NB4 (cell line): Measurements from ENCODE around the gene SNTB2.

Source experiments
- DNase-seq: peaks from one replicate; pipeline ENCODE4 v3.0.0; 2010; ENCODE audit warnings: low read depth
- H3K4me3 ChIP-seq: one replicate; pipeline ENCODE4 v1.5.1; 2011; ENCODE audit warnings: mild to moderate bottlenecking, low read depth, low read length, moderate library complexity
- MAX ChIP-seq: IDR thresholded peaks from 2 replicates; pipeline ENCODE4 v1.6.1; 2011; ENCODE audit warnings: low read depth, low read length
- MYC ChIP-seq: IDR thresholded peaks from 2 replicates; pipeline ENCODE4 v1.6.1; 2011; ENCODE audit warnings: low read depth, low read length
- POLR2A ChIP-seq: IDR thresholded peaks from 2 replicates; pipeline ENCODE4 v1.6.1; 2011; ENCODE audit warnings: mild to moderate bottlenecking; ENCODE audit not compliant: insufficient read length; ENCODE audit errors: extremely low read depth
- TF ChIP-seq, protein P1 (sequence below): IDR thresholded peaks from one replicate; pipeline ENCODE4 v1.5.1; 2012; ENCODE audit warnings: low read depth, low read length

SNTB2 gene

GRCh38 chr16:69270831-69271230, 83.9 kb downstream of the SNTB2 start:
- DNase-seq: no peak
- H3K4me3 ChIP-seq: no peak overlapping the region
- no peak for TF ChIP-seq MAX
- TF ChIP-seq MYC: no peak
- no peak for TF ChIP-seq POLR2A
- TF ChIP-seq, protein P1, sequence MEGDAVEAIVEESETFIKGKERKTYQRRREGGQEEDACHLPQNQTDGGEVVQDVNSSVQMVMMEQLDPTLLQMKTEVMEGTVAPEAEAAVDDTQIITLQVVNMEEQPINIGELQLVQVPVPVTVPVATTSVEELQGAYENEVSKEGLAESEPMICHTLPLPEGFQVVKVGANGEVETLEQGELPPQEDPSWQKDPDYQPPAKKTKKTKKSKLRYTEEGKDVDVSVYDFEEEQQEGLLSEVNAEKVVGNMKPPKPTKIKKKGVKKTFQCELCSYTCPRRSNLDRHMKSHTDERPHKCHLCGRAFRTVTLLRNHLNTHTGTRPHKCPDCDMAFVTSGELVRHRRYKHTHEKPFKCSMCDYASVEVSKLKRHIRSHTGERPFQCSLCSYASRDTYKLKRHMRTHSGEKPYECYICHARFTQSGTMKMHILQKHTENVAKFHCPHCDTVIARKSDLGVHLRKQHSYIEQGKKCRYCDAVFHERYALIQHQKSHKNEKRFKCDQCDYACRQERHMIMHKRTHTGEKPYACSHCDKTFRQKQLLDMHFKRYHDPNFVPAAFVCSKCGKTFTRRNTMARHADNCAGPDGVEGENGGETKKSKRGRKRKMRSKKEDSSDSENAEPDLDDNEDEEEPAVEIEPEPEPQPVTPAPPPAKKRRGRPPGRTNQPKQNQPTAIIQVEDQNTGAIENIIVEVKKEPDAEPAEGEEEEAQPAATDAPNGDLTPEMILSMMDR: no peak

DNA sequence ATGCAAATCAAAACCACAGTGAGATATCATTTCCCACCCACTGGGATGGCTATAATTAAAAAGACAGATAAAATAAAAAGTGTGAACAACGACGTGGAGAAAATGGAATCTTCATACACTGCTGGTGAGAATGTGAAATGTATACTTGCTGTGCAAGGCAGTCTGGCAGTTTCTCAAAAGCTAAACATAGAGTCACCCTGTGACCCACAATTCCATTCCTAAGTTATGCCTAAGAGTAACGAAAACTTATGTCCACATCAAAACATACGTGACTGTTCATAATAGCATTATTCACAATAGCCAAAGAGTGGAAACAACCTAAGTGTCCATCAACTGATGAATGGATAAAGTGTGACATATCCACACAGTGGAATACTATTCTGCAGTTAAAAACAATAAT, 86.0 kb downstream of the SNTB2 start:
- no peak overlapping the region for H3K4me3 ChIP-seq
- TF ChIP-seq POLR2A (no peak), MAX (no peak), MYC (no peak)
- TF ChIP-seq, protein P1: no peak
- DNase-seq: no peak

DNA sequence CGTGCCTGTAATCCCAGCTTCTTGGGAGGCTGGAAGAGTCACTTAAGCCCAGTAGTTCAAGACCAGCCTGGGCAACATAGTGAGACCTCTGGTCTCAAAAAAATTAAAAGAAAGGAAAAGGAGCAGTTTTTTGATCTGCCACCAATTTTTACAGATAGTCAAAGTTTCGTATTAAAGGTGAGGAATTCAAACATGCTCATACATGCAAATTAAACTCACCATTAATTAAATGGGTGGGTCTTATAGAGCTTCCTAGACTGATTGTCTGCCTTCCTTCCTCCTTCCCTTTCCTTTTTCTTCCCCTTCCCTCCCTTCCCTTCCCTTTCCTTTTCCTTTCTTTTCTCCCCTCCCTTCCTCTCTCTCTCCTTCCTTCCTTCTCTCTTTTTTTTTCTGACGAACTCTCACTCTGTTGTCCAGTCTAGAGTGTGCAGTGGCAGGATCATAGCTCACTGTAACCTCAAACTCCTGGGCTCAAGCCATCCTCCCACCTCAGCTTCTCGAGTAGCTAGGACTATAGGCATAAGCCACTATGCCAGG, 87.8 kb downstream of the SNTB2 start:
- TF ChIP-seq MAX (no peak), POLR2A (no peak), MYC (no peak)
- TF ChIP-seq, protein P1: no peak
- no peak for DNase-seq
- H3K4me3 ChIP-seq: no peak overlapping the region

- H3K4me3 ChIP-seq: no peak overlapping the region
- TF ChIP-seq MYC: no peak
- no peak for TF ChIP-seq MAX
- TF ChIP-seq, protein P1: no peak
- no peak for DNase-seq
Measured at GRCh38 chr16:69276148-69277115, 89.5 kb downstream of the SNTB2 start.

- DNase-seq: no peak
Measured at GRCh38 chr16:69277413-69277812, 90.4 kb downstream of the SNTB2 start.

GRCh38 chr16:69283851-69284250, 96.9 kb downstream of the SNTB2 start:
- TF ChIP-seq, protein P1: no peak
- TF ChIP-seq POLR2A (no peak), MYC (no peak), MAX (no peak)
- no peak for DNase-seq
- no peak overlapping the region for H3K4me3 ChIP-seq

More at GRCh38 chr16:69277413-69277812, 90.4 kb downstream of the SNTB2 start:
- no peak overlapping the region for H3K4me3 ChIP-seq
- TF ChIP-seq POLR2A: no peak
